Measurements from ENCODE around the gene MCC. TPM values are rescaled to one million over a fixed set of nuclear protein-coding genes. Genes with fewer than 3 reads are reported as not detected.

Gene MCC
- total RNA-seq, 4 donors from 2014 or later, result 1.2 to 133 (median 8.5) TPM

GRCh38 chr5:113256671-113257452, 231.4 kb downstream of the MCC start:
- H3K4me3 ChIP-seq, result no peak overlapping the region
- H3K36me3 ChIP-seq, result no peaks in the 10 kb centered on the region
- H3K9me3 ChIP-seq, result no peaks in the 10 kb centered on the region
- TF ChIP-seq CTCF (IDR thresholded peaks at IDR 0.05), result no peak
- TF ChIP-seq POLR2A (IDR thresholded peaks at IDR 0.05), result no peak
- H3K27me3 ChIP-seq, result no peaks in the 10 kb centered on the region
- no peaks in the 10 kb centered on the region for H3K4me1 ChIP-seq
- DNase-seq, result no peak
- no peak overlapping the region for H3K27ac ChIP-seq

GRCh38 chr5:113255579-113256386, 232.5 kb downstream of the MCC start:
- TF ChIP-seq CTCF (IDR thresholded peaks at IDR 0.05), result no peak
- DNase-seq, result no peak

GRCh38 chr5:113255105-113255504, 233.1 kb downstream of the MCC start:
- Histone ChIP-seq H3K27ac (peak overlapping the region in 2 of 4 donors; percentile 12 to 29), H3K9me3 (no peaks in the 10 kb centered on the region), H3K36me3 (no peaks in the 10 kb centered on the region), H3K4me3 (no peak overlapping the region), H3K4me1 (no peaks in the 10 kb centered on the region), H3K27me3 (no peaks in the 10 kb centered on the region)
- TF ChIP-seq POLR2A (IDR thresholded peaks at IDR 0.05) (no peak), CTCF (IDR thresholded peaks at IDR 0.05) (no peak)
- no peak for DNase-seq

More at GRCh38 chr5:113255579-113256386, 232.5 kb downstream of the MCC start:
- no peaks in the 10 kb centered on the region for H3K9me3 ChIP-seq
- H3K27me3 ChIP-seq, result no peaks in the 10 kb centered on the region
- no peaks in the 10 kb centered on the region for H3K36me3 ChIP-seq
- no peaks in the 10 kb centered on the region for H3K4me1 ChIP-seq
- no peak overlapping the region for H3K4me3 ChIP-seq
- H3K27ac ChIP-seq, result peak overlapping the region in 2 of 4 donors; percentile 12 to 29

- Histone ChIP-seq H3K4me1 (no peaks in the 10 kb centered on the region), H3K36me3 (no peaks in the 10 kb centered on the region), H3K9me3 (no peaks in the 10 kb centered on the region), H3K27ac (no peak overlapping the region), H3K4me3 (no peak overlapping the region), H3K27me3 (no peaks in the 10 kb centered on the region)
- DNase-seq, result no peak
- TF ChIP-seq CTCF (IDR thresholded peaks at IDR 0.05) (no peak), POLR2A (IDR thresholded peaks at IDR 0.05) (no peak)
These were observed 235.2 kb downstream of the MCC start for GRCh38 chr5:113253037-113253436.

GRCh38 chr5:113252066-113252465, 236.2 kb downstream of the MCC start:
- Histone ChIP-seq H3K27ac (no peak overlapping the region), H3K4me1 (no peaks in the 10 kb centered on the region), H3K27me3 (no peaks in the 10 kb centered on the region), H3K36me3 (no peaks in the 10 kb centered on the region), H3K4me3 (no peak overlapping the region), H3K9me3 (no peaks in the 10 kb centered on the region)
- TF ChIP-seq CTCF (IDR thresholded peaks at IDR 0.05), result no peak
- no peak for TF ChIP-seq POLR2A (IDR thresholded peaks at IDR 0.05)
- DNase-seq, result no peak
